ENCODE data around the gene PNMA6F. TPM values are rescaled to one million over a fixed set of nuclear protein-coding genes. Genes with fewer than 3 reads are reported as not detected.
A peak's percentile ranks its signal among the peaks of the same experiment; 100 is the strongest.
"Not testable (repeated sequence)": the region's sequence is repeated elsewhere in the genome, so short reads cannot be mapped to it uniquely, and the experiment has no call there.

PNMA6F gene
- total RNA-seq, 1 donor from 2014 or later, result not detected

DNA sequence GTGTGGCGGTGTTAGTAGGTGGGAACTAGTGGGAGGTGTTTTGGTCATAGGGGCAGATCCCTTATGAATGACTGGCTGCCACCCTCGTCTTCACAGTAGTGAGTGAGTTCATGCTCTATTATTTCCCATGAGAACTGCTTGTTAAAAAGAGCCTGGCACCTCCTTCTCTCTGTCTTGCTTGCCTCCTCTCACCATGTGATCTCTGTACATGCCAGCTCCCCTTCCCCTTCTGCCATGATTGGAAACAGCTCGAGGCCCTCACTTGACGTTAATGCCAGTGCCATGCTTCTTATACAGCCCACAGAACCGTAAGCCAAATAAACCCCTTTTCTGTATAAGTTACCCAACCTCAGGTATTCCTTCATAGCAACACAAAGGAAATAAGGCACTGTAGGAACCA, 21.7 kb downstream of the PNMA6F start:
- DNase-seq (ENCODE audit: low spot score), result no peak
- Mint-ChIP-seq H3K9me3 (ENCODE audit: unreplicated experiment) (no peaks in the 10 kb centered on the region), H3K36me3 (ENCODE audit: low read depth, unreplicated experiment) (no peaks in the 10 kb centered on the region), H3K27ac (ENCODE audit: unreplicated experiment) (peak overlapping the region; percentile 52), H3K4me3 (ENCODE audit: unreplicated experiment) (no peak overlapping the region), H3K27me3 (ENCODE audit: unreplicated experiment) (no peaks in the 10 kb centered on the region), H3K4me1 (ENCODE audit: unreplicated experiment) (peaks cover 5% of the 10 kb centered on the region)
- TF ChIP-seq, protein P1, sequence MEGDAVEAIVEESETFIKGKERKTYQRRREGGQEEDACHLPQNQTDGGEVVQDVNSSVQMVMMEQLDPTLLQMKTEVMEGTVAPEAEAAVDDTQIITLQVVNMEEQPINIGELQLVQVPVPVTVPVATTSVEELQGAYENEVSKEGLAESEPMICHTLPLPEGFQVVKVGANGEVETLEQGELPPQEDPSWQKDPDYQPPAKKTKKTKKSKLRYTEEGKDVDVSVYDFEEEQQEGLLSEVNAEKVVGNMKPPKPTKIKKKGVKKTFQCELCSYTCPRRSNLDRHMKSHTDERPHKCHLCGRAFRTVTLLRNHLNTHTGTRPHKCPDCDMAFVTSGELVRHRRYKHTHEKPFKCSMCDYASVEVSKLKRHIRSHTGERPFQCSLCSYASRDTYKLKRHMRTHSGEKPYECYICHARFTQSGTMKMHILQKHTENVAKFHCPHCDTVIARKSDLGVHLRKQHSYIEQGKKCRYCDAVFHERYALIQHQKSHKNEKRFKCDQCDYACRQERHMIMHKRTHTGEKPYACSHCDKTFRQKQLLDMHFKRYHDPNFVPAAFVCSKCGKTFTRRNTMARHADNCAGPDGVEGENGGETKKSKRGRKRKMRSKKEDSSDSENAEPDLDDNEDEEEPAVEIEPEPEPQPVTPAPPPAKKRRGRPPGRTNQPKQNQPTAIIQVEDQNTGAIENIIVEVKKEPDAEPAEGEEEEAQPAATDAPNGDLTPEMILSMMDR (IDR thresholded peaks at IDR 0.05; ENCODE audit: unreplicated experiment), result no peak

DNA sequence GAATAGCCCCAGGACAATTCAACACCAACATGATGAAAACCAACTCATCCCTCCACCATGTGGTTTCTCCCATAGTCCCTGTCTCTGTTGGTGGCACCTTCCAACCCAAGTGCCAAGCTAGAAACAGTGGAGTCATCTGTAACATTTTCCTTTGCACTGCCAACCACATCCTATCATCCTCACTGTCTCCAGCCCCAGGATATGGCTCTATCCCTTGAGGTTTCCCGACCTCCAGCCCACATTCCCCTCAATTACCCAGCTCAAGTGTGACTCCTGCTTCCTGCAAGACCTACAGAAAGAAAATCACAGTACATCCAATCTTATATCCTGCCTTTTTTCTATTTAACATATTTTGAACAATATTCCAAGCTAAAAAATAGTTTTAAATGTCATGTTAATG, 24.2 kb downstream of the PNMA6F start:
- Mint-ChIP-seq H3K4me3 (ENCODE audit: unreplicated experiment) (no peak overlapping the region), H3K9me3 (ENCODE audit: unreplicated experiment) (no peaks in the 10 kb centered on the region), H3K4me1 (ENCODE audit: unreplicated experiment) (no peaks in the 10 kb centered on the region), H3K27ac (ENCODE audit: unreplicated experiment) (no peak overlapping the region), H3K36me3 (ENCODE audit: low read depth, unreplicated experiment) (no peaks in the 10 kb centered on the region), H3K27me3 (ENCODE audit: unreplicated experiment) (no peaks in the 10 kb centered on the region)
- no peak for DNase-seq (ENCODE audit: low spot score)
- TF ChIP-seq, protein P1 (IDR thresholded peaks at IDR 0.05; ENCODE audit: unreplicated experiment), result no peak

GRCh38 chrX:153293485-153294071, 28.0 kb downstream of the PNMA6F start:
- H3K27me3 Mint-ChIP-seq (ENCODE audit: unreplicated experiment); H3K9me3 Mint-ChIP-seq (ENCODE audit: unreplicated experiment); H3K36me3 Mint-ChIP-seq (ENCODE audit: low read depth, unreplicated experiment); DNase-seq (ENCODE audit: low spot score); H3K27ac Mint-ChIP-seq (ENCODE audit: unreplicated experiment); H3K4me1 Mint-ChIP-seq (ENCODE audit: unreplicated experiment); H3K4me3 Mint-ChIP-seq (ENCODE audit: unreplicated experiment): not testable (repeated sequence)

GRCh38 chrX:153288807-153289206, 32.8 kb downstream of the PNMA6F start:
- not testable (repeated sequence) for H3K4me1 Mint-ChIP-seq (ENCODE audit: unreplicated experiment); H3K4me3 Mint-ChIP-seq (ENCODE audit: unreplicated experiment); H3K36me3 Mint-ChIP-seq (ENCODE audit: low read depth, unreplicated experiment); H3K9me3 Mint-ChIP-seq (ENCODE audit: unreplicated experiment); H3K27ac Mint-ChIP-seq (ENCODE audit: unreplicated experiment); DNase-seq (ENCODE audit: low spot score); H3K27me3 Mint-ChIP-seq (ENCODE audit: unreplicated experiment)

- H3K36me3 Mint-ChIP-seq (ENCODE audit: low read depth, unreplicated experiment); H3K9me3 Mint-ChIP-seq (ENCODE audit: unreplicated experiment); H3K4me1 Mint-ChIP-seq (ENCODE audit: unreplicated experiment); H3K27me3 Mint-ChIP-seq (ENCODE audit: unreplicated experiment); H3K27ac Mint-ChIP-seq (ENCODE audit: unreplicated experiment); H3K4me3 Mint-ChIP-seq (ENCODE audit: unreplicated experiment); DNase-seq (ENCODE audit: low spot score): not testable (repeated sequence)
Observed at GRCh38 chrX:153285678-153286077, 35.9 kb downstream of the PNMA6F start.

GRCh38 chrX:153283982-153284381, 37.6 kb downstream of the PNMA6F start:
- not testable (repeated sequence) for H3K36me3 Mint-ChIP-seq (ENCODE audit: low read depth, unreplicated experiment); DNase-seq (ENCODE audit: low spot score); H3K27me3 Mint-ChIP-seq (ENCODE audit: unreplicated experiment); H3K9me3 Mint-ChIP-seq (ENCODE audit: unreplicated experiment); H3K27ac Mint-ChIP-seq (ENCODE audit: unreplicated experiment); H3K4me3 Mint-ChIP-seq (ENCODE audit: unreplicated experiment); H3K4me1 Mint-ChIP-seq (ENCODE audit: unreplicated experiment)

DNA sequence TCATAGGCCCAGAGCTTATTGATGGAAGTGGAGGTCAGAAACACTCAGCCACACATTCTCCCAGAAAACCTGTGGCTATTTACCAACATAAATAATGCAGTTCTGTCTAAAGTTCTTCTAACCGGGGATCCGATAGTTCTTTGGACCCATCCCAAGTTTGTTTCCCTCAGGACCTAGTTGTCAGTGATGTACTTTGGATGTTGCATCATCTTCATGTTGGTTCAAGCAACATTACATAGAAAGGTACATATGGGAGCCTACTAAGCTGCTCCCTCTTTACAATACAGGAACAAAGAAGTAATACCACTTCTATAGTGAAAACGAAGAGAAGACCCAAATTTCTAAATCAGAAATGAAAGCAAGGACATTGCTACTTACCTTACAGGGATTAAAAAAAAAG, 39.8 kb downstream of the PNMA6F start:
- H3K9me3 Mint-ChIP-seq (ENCODE audit: unreplicated experiment); H3K4me3 Mint-ChIP-seq (ENCODE audit: unreplicated experiment); H3K27ac Mint-ChIP-seq (ENCODE audit: unreplicated experiment); H3K36me3 Mint-ChIP-seq (ENCODE audit: low read depth, unreplicated experiment); H3K4me1 Mint-ChIP-seq (ENCODE audit: unreplicated experiment); H3K27me3 Mint-ChIP-seq (ENCODE audit: unreplicated experiment); DNase-seq (ENCODE audit: low spot score): not testable (repeated sequence)

GRCh38 chrX:153279304-153279703, 42.3 kb downstream of the PNMA6F start:
- not testable (repeated sequence) for H3K27ac Mint-ChIP-seq (ENCODE audit: unreplicated experiment); H3K4me1 Mint-ChIP-seq (ENCODE audit: unreplicated experiment); H3K36me3 Mint-ChIP-seq (ENCODE audit: low read depth, unreplicated experiment); H3K27me3 Mint-ChIP-seq (ENCODE audit: unreplicated experiment); DNase-seq (ENCODE audit: low spot score); H3K4me3 Mint-ChIP-seq (ENCODE audit: unreplicated experiment); H3K9me3 Mint-ChIP-seq (ENCODE audit: unreplicated experiment)

DNA sequence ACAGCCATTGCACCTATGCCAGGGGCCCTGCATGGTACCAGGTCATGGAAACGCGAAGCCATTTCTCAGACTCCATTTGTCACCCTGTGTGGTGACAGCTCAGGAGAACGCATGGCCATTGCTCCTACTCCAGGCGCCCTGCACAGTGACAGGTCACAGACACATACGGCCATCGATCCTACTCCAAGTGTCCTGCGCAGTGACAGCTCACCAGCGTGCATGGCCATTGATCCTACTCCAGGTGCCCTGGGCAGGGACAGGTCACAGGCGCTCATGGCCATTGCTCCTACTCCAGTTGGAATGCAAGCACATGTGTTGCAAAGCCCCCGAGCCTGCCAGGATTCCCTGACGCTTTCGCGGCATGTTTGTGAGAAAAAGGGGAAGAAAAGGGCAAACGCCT, 45.5 kb downstream of the PNMA6F start:
- not testable (repeated sequence) for H3K9me3 Mint-ChIP-seq (ENCODE audit: unreplicated experiment); H3K36me3 Mint-ChIP-seq (ENCODE audit: low read depth, unreplicated experiment); H3K4me1 Mint-ChIP-seq (ENCODE audit: unreplicated experiment); H3K27ac Mint-ChIP-seq (ENCODE audit: unreplicated experiment); H3K27me3 Mint-ChIP-seq (ENCODE audit: unreplicated experiment); DNase-seq (ENCODE audit: low spot score); H3K4me3 Mint-ChIP-seq (ENCODE audit: unreplicated experiment)

DNA sequence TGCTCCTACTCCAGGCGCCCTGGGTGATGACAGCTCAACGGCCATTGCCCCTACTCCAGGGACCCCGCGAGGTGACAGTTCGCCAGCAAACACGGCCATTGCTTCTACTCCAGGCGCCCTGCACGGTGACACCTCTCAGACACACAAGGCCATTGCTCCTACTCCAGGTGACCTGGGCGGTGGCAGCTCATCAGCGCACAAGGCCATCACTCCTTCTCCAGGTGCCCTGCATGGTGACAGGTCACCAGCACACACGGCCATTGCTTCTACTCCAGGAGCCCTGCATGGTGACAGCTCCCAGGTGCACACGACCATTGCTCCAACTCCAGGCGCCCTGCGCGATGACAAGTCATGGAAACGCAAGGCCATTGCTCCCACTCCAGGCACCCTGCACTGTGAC, 46.1 kb downstream of the PNMA6F start:
- DNase-seq (ENCODE audit: low spot score); H3K4me1 Mint-ChIP-seq (ENCODE audit: unreplicated experiment); H3K4me3 Mint-ChIP-seq (ENCODE audit: unreplicated experiment); H3K36me3 Mint-ChIP-seq (ENCODE audit: low read depth, unreplicated experiment); H3K27me3 Mint-ChIP-seq (ENCODE audit: unreplicated experiment); H3K9me3 Mint-ChIP-seq (ENCODE audit: unreplicated experiment); H3K27ac Mint-ChIP-seq (ENCODE audit: unreplicated experiment): not testable (repeated sequence)

DNA sequence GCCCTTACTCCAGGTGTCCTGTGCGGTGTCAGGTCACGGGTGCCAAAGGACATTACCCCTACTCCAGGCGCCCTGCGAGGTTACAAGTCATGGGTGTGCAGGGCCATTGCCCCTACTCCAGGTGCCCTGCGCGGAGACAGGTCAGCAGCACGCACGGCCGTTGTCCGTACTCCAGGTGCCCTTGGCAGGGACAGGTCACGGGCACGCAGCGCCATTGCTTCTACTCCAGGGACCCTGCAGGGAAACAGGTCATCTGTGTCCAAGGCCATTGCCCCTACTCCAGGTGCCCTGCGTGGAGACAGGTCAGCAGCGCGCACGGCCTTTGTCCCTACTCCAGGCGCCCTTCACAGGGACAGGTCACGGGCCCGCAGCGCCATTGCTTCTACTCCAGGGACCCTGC, 49.0 kb downstream of the PNMA6F start:
- not testable (repeated sequence) for H3K27ac Mint-ChIP-seq (ENCODE audit: unreplicated experiment); H3K4me1 Mint-ChIP-seq (ENCODE audit: unreplicated experiment); DNase-seq (ENCODE audit: low spot score); H3K9me3 Mint-ChIP-seq (ENCODE audit: unreplicated experiment); H3K4me3 Mint-ChIP-seq (ENCODE audit: unreplicated experiment); H3K27me3 Mint-ChIP-seq (ENCODE audit: unreplicated experiment); H3K36me3 Mint-ChIP-seq (ENCODE audit: low read depth, unreplicated experiment)

Data from endothelial cell (in vitro differentiated cells).